SU-DHL-6 (cell line): ENCODE data around the gene FAS.

Experiments
- H2AFZ ChIP-seq: fragments of 200-600 bp; sonication (generic); 2 replicates; pipeline ENCODE4 v1.6.1; 2014; ENCODE audit warnings: low read depth, mild to moderate bottlenecking, moderate library complexity, mixed read lengths, antibody characterized with exemption, low read length; ENCODE audit not compliant: severe bottlenecking
- H3F3A ChIP-seq: fragments of 200-600 bp; shearing (Covaris generic); 2 replicates; pipeline ENCODE4 v1.6.0; 2016; ENCODE audit warnings: antibody characterized with exemption, mild to moderate bottlenecking; ENCODE audit not compliant: insufficient read depth
- H3K27ac ChIP-seq: fragments of 200-600 bp; sonication (generic); 2 replicates; pipeline ENCODE4 v1.5.1; 2016; ENCODE audit warnings: low read depth, mild to moderate bottlenecking, low read length, moderate library complexity, mixed read lengths
- H3K27me3 ChIP-seq: fragments of 200-600 bp; sonication (generic), shearing (Covaris generic); 2 replicates; pipeline ENCODE4 v1.6.0; 2014; ENCODE audit warnings: mild to moderate bottlenecking, low read length
- H3K36me3 ChIP-seq: fragments of 200-600 bp; sonication (generic); 2 replicates; pipeline ENCODE4 v1.6.1; 2014; ENCODE audit warnings: mild to moderate bottlenecking, low read length, mixed read lengths
- H3K4me2 ChIP-seq: fragments of 300-600, 200-600 bp; shearing (Covaris generic), sonication (generic); 2 replicates; pipeline ENCODE4 v1.6.0; 2014; ENCODE audit warnings: low read length, low read depth, mild to moderate bottlenecking; ENCODE audit not compliant: poor library complexity, severe bottlenecking
- H3K4me3 ChIP-seq: fragments of 200-600 bp; sonication (generic); 2 replicates; pipeline ENCODE4 v1.5.1; 2014; ENCODE audit warnings: antibody characterized with exemption, low read length, mild to moderate bottlenecking, mixed read lengths; ENCODE audit not compliant: insufficient read depth, poor library complexity, severe bottlenecking
- H3K79me2 ChIP-seq: fragments of 200-600 bp; sonication (generic); 2 replicates; pipeline ENCODE4 v1.6.1; 2014; ENCODE audit warnings: mild to moderate bottlenecking, low read length, moderate library complexity; ENCODE audit not compliant: insufficient read depth
- H3K9ac ChIP-seq: fragments of 200-600 bp; sonication (generic); 2 replicates; pipeline ENCODE4 v1.7.0; 2014; ENCODE audit warnings: mild to moderate bottlenecking, low read length
- H3K9me2 ChIP-seq: fragments of 200-600 bp; sonication (generic); replicated peaks from 2 replicates; pipeline ENCODE4 v1.6.1; 2014; ENCODE audit warnings: low read length; ENCODE audit not compliant: insufficient read depth
- H3K9me3 ChIP-seq: fragments of 200-600 bp; sonication (generic); 2 replicates; pipeline ENCODE4 v1.6.1; 2014; ENCODE audit warnings: low read length, mixed read lengths; ENCODE audit not compliant: insufficient read depth
- H4K20me1 ChIP-seq: fragments of 200-600 bp; sonication (generic); 2 replicates; pipeline ENCODE4 v1.6.1; 2014; ENCODE audit warnings: low read depth, mild to moderate bottlenecking, antibody characterized with exemption, low read length, moderate library complexity, mixed read lengths
- CTCF ChIP-seq: fragments of 200-600 bp; sonication (generic); IDR thresholded peaks from one replicate; pipeline ENCODE4 v1.5.1; 2017; ENCODE audit warnings: antibody characterized with exemption, mild to moderate bottlenecking, low read length, moderate library complexity; ENCODE audit not compliant: insufficient read depth, poor library complexity, severe bottlenecking
- EZH2phosphoT487 ChIP-seq: fragments of 200-600 bp; sonication (generic), shearing (Covaris generic); conservative IDR thresholded peaks from 2 replicates; pipeline ENCODE4 v1.6.1; 2018; ENCODE audit warnings: mild to moderate bottlenecking, antibody characterized with exemption, low read length, moderate library complexity, mixed read lengths

FAS gene

GRCh38 chr10:89022734-89023133, 32.1 kb downstream of the FAS start:
- H3F3A ChIP-seq = no peaks in the 10 kb centered on the region
- H3K9me2 ChIP-seq = no peaks in the 10 kb centered on the region
- H4K20me1 ChIP-seq = no peaks in the 10 kb centered on the region
- no peaks in the 10 kb centered on the region for H3K36me3 ChIP-seq
- H3K79me2 ChIP-seq = no peaks in the 10 kb centered on the region
- no peak overlapping the region for H3K4me3 ChIP-seq
- no peaks in the 10 kb centered on the region for H3K27me3 ChIP-seq
- H3K4me2 ChIP-seq = no peak overlapping the region
- no peak overlapping the region for H3K9ac ChIP-seq
- no peak for TF ChIP-seq EZH2phosphoT487
- TF ChIP-seq CTCF = no peak
- H2AFZ ChIP-seq = no peak overlapping the region
- no peak overlapping the region for H3K27ac ChIP-seq
- H3K9me3 ChIP-seq = peaks cover 14% of the 10 kb centered on the region; the same call in 1 of the 2 replicates

- Histone ChIP-seq H3K9me2 (no peaks in the 10 kb centered on the region), H3K4me3 (no peak overlapping the region), H3K9me3 (peaks cover 5% of the 10 kb centered on the region; the same call in 1 of the 2 replicates), H2AFZ (no peak overlapping the region), H3K9ac (no peak overlapping the region), H3K79me2 (no peaks in the 10 kb centered on the region), H4K20me1 (no peaks in the 10 kb centered on the region), H3K36me3 (no peaks in the 10 kb centered on the region), H3K27me3 (no peaks in the 10 kb centered on the region), H3K4me2 (no peak overlapping the region), H3K27ac (no peak overlapping the region), H3F3A (no peaks in the 10 kb centered on the region)
- TF ChIP-seq CTCF (no peak), EZH2phosphoT487 (no peak)
Measured at GRCh38 chr10:89025453-89025852, 34.9 kb downstream of the FAS start.

- no peaks in the 10 kb centered on the region for H3K27me3 ChIP-seq
- TF ChIP-seq EZH2phosphoT487 (no peak), CTCF (no peak)
- no peaks in the 10 kb centered on the region for H3K9me3 ChIP-seq
- H3K9me2 ChIP-seq = no peaks in the 10 kb centered on the region
- H3K79me2 ChIP-seq = no peaks in the 10 kb centered on the region
- H3K36me3 ChIP-seq = no peaks in the 10 kb centered on the region
- H3K4me2 ChIP-seq = no peak overlapping the region
- no peak overlapping the region for H3K27ac ChIP-seq
- H4K20me1 ChIP-seq = no peaks in the 10 kb centered on the region
- H3K4me3 ChIP-seq = no peak overlapping the region
- no peak overlapping the region for H2AFZ ChIP-seq
- no peaks in the 10 kb centered on the region for H3F3A ChIP-seq
- no peak overlapping the region for H3K9ac ChIP-seq
Measured at GRCh38 chr10:89029181-89029580, 38.6 kb downstream of the FAS start.
